ENCODE data around the gene NFILZ. TPM values are rescaled to one million over a fixed set of nuclear protein-coding genes. Genes with fewer than 3 reads are reported as not detected.

The NFILZ gene
- total RNA-seq, 2 experiments from 2014 or later: not detected

DNA sequence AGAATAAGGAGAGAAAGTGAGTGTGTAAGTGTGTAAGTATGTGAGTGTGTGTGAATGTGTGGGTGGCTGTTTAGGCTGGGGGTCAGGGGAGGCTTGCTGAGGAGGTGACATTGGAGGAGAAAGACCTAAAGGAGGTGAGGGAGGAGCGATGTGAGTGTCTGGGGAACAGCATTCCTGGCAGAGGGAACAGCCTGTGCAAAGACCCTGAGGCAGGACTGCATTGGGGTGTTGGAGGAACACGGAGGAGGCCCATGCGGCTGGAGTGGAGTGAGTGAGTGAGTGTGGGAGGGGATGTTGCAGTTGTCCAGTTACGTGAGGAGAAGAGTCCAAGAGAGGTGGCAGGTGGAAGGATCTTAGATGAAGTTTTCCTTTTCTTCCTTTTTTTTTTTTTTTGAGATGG, 31.8 kb downstream of the NFILZ start:
- H3K4me3 Mint-ChIP-seq: no peak overlapping the region
- CTCF ChIA-PET: interaction anchor here (0.7 kb wide), 1 partner anchor 17 kb away, joined by 3 read pairs; no protein-coding TSS in a partner anchor
- POLR2A ChIA-PET: no interaction called here
- no peak overlapping the region for H3K27ac Mint-ChIP-seq
- peaks cover 61% of the 10 kb centered on the region for H3K4me1 Mint-ChIP-seq
- no peak for DNase-seq
- H3K9me3 Mint-ChIP-seq: no peaks in the 10 kb centered on the region
- H3K36me3 Mint-ChIP-seq (ENCODE audit: low read depth): no peaks in the 10 kb centered on the region
- peaks cover 6% of the 10 kb centered on the region for H3K27me3 Mint-ChIP-seq

DNA sequence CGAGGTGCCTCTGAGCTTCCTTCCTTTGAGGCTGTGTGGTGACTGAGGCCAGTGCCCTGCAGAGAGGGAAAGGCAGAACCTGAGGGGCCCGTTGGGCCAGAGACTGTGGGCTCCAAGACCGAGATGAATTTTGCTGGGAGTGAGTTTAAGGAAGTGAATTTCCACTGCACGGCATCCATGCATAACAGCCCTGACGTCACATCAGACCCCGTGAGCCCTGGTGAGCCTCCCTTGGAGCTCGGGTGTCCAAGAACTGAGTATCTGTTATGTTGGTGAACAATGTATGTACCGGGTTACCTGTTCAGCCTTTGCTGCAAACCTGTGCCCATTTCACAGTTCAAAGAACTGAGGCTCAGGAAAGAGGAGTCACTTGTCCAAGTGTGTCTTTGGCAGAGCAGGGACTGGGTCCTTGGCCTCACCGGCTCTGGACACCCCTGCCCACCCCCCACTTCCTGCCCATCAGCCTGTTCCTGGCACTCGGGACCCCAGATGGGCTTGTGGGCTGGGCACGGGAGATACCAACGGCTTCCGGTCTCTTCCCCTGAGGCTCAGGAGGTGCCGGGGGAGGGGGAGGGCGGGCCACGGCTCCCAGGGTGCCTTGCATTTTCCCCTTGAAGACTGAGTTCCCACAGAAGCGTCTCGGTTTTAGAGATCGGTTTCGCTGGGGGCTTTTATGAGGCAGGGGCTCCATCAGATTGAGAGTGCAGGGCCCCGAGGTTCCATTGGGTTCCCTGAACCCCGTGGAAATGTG, 33.7 kb downstream of the NFILZ start:
- peaks cover 5% of the 10 kb centered on the region for H3K36me3 Mint-ChIP-seq (ENCODE audit: low read depth)

GRCh38 chr19:8664671-8665057, 34.2 kb downstream of the NFILZ start:
- peaks cover 6% of the 10 kb centered on the region for H3K9me3 Mint-ChIP-seq
- CTCF ChIA-PET: interaction anchor here (1.2 to 3.0 kb wide), 3 partner anchors 10 to 29 kb away, joined by 3 to 15 read pairs (median 4); no protein-coding TSS in a partner anchor
- peaks cover 1% of the 10 kb centered on the region for H3K27me3 Mint-ChIP-seq
- peaks cover 11% of the 10 kb centered on the region for H3K36me3 Mint-ChIP-seq (ENCODE audit: low read depth)
- H3K4me1 Mint-ChIP-seq: peaks cover 69% of the 10 kb centered on the region
- DNase-seq: no peak
- H3K27ac Mint-ChIP-seq: peak overlapping the region; percentile 77
- POLR2A ChIA-PET: interaction anchor here (2.1 kb wide), 1 partner anchor 10 kb away, joined by 7 read pairs; no protein-coding TSS in a partner anchor
- no peak overlapping the region for H3K4me3 Mint-ChIP-seq

More for the DNA sequence above, 33.7 kb downstream of the NFILZ start:
- peaks cover 1% of the 10 kb centered on the region for H3K27me3 Mint-ChIP-seq
- ChIA-PET CTCF (interaction anchor here (1.2 to 3.0 kb wide), 3 partner anchors 9 to 30 kb away, joined by 3 to 15 read pairs (median 4); no protein-coding TSS in a partner anchor), POLR2A (interaction anchor here (2.1 kb wide), 1 partner anchor 9 kb away, joined by 7 read pairs; no protein-coding TSS in a partner anchor)
- peak; percentile 63 for DNase-seq
- H3K4me1 Mint-ChIP-seq: peaks cover 69% of the 10 kb centered on the region
- H3K9me3 Mint-ChIP-seq: peaks cover 6% of the 10 kb centered on the region
- peak overlapping the region; percentile 77 for H3K27ac Mint-ChIP-seq
- no peak overlapping the region for H3K4me3 Mint-ChIP-seq

DNA sequence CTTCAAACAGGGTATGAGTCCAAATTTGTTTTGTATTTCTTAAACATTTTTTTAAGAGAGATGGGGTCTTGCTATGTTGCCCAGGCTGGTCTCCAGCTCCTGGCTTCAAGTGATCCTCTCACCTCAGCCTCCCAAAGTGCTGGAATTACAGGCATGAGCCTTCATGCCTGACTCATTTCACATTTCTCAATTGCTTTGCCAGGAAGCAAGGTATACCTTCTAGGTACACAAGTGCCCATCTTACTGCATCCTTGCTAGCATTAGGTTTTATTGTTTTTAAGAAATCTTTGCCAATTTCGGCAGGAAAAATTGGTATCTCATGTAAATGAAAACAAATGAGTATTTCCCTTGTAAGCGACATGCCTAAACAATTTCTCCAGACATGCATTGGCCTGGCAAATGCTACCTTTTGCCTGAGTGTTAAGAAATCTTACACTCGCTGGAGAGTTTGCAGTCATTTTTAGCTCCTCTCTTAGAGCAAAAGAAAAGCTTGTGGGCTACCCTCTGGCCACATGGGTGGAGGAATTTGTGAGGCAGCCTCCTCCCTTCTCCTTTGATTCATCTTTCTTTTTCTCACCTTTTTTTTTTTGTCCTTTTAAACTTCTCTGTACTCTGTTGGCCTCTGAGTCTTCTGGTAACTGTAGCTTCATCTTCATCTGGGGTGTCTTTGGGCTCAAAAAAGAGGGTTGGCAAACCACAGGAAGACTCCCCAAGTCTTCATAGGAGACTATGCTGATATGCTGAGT, 35.2 kb downstream of the NFILZ start:
- peak overlapping the region; percentile 77 for H3K27ac Mint-ChIP-seq
- CTCF ChIA-PET: interaction anchor here (0.8 to 3.0 kb wide), 8 partner anchors 10 to 323 kb away, joined by 3 to 15 read pairs (median 4); no protein-coding TSS in a partner anchor
- no peaks in the 10 kb centered on the region for H3K27me3 Mint-ChIP-seq
- POLR2A ChIA-PET: interaction anchor here (0.9 to 2.1 kb wide), 3 partner anchors 11 to 28 kb away, joined by 3 to 7 read pairs (median 4); no protein-coding TSS in a partner anchor
- H3K9me3 Mint-ChIP-seq: peaks cover 6% of the 10 kb centered on the region
- H3K4me1 Mint-ChIP-seq: peaks cover 75% of the 10 kb centered on the region
- peak; percentile 39 for DNase-seq
- no peak overlapping the region for H3K4me3 Mint-ChIP-seq
- H3K36me3 Mint-ChIP-seq (ENCODE audit: low read depth): peaks cover 12% of the 10 kb centered on the region

DNA sequence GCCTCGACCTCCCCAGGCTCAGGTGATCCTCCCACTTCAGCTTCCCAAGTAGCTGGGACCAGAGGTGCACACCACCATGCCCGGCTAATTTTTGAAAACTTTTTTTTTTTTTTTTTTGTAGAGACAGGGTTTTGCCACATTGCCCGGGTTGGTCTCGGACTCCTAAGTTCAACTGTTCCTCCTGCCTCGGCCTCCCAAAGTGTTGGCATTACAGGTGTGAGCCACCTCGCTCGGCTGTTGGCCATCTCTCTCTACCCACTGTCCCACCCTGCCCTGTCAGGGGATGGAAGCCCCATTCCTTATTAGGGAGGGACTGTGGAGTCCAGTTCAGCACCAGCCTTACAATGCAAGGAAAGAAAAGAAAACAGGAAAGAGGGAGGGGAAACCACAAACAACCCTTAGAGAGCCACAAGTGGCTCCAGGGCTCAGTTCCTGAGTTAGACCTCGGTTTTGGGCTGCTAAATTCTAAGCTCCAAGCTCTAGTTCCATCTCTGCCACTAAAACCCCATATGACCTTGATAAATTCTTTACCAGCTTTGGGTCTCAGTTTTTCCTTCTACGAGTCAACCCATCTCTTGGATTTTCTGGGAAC, 36.5 kb downstream of the NFILZ start:
- no peak for DNase-seq
- peaks cover 6% of the 10 kb centered on the region for H3K9me3 Mint-ChIP-seq
- peak overlapping the region; percentile 77 for H3K27ac Mint-ChIP-seq
- H3K36me3 Mint-ChIP-seq (ENCODE audit: low read depth): peaks cover 12% of the 10 kb centered on the region
- H3K4me1 Mint-ChIP-seq: peaks cover 83% of the 10 kb centered on the region
- H3K27me3 Mint-ChIP-seq: no peaks in the 10 kb centered on the region
- POLR2A ChIA-PET: interaction anchor here (0.8 to 1.3 kb wide), 2 partner anchors 10 kb away, joined by 3 to 4 read pairs; no protein-coding TSS in a partner anchor
- no peak overlapping the region for H3K4me3 Mint-ChIP-seq
- CTCF ChIA-PET: interaction anchor here (0.7 to 3.0 kb wide), 5 partner anchors 12 to 34 kb away, joined by 3 to 15 read pairs (median 6); no protein-coding TSS in a partner anchor

DNA sequence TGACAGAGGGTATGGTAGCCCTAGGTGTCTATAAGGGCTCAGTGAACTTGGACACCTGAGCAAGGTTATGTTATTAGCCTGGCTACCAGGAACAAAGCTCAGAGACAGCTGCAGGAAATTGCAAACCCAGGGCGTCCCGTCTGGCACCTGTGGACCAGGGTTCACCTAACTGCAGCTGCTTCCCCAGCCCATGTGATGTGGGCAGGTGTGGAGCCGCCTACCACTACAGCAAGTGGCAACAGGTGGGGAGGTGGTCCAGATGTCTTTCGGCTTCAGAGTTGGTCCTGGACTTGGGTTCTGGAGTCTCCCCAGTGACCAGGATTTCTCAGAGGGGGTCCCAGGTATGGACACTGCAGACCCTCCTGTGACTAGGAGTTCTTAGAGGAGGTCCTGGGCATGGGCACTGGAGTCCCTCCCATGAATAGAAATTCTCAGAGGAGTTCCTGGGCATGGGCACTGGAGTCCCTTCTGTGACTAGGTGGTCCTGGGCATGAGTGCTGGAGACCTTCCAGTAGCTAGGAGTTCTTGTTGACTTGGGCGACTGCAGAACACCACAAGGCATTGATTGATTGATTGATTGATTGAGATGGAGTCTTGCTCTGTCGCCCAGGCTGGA, 43.0 kb downstream of the NFILZ start:
- POLR2A ChIA-PET: no interaction called here
- H3K27me3 Mint-ChIP-seq: peaks cover 18% of the 10 kb centered on the region
- H3K4me1 Mint-ChIP-seq: peaks cover 54% of the 10 kb centered on the region
- H3K27ac Mint-ChIP-seq: no peak overlapping the region
- no peak overlapping the region for H3K4me3 Mint-ChIP-seq
- DNase-seq: no peak
- H3K36me3 Mint-ChIP-seq (ENCODE audit: low read depth): peaks cover 20% of the 10 kb centered on the region
- CTCF ChIA-PET: interaction anchor here (0.6 to 1.0 kb wide), 2 partner anchors 19 to 20 kb away, joined by 3 to 6 read pairs; no protein-coding TSS in a partner anchor
- H3K9me3 Mint-ChIP-seq: peaks cover 14% of the 10 kb centered on the region

DNA sequence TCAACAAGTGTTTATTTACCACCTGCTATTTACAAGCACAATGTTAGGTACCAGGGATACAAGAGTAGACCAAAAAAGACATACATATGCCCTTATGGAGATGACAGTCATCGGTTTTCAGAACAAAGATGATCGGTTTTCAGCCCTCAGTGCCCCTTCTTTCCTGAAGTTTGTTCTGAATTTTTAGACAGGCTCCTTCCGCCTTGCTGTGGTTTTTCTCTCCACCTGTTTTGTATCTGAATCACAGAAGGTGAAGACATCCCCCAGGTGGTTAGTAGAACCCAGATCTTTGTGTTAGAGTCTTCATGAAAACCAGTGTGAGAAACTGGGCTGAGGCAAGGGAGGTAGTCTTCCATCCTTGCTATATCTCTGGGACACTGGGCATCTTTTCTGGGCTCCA, 44.6 kb downstream of the NFILZ start:
- CTCF ChIA-PET: no interaction called here
- H3K27me3 Mint-ChIP-seq: peaks cover 18% of the 10 kb centered on the region

GRCh38 chr19:8678244-8678807, 47.9 kb downstream of the NFILZ start:
- peaks cover 16% of the 10 kb centered on the region for H3K9me3 Mint-ChIP-seq
- H3K4me3 Mint-ChIP-seq: no peak overlapping the region
- ChIA-PET POLR2A (no interaction called here), CTCF (no interaction called here)
- H3K27ac Mint-ChIP-seq: no peak overlapping the region
- H3K36me3 Mint-ChIP-seq (ENCODE audit: low read depth): peaks cover 22% of the 10 kb centered on the region
- peaks cover 20% of the 10 kb centered on the region for H3K27me3 Mint-ChIP-seq
- peaks cover 45% of the 10 kb centered on the region for H3K4me1 Mint-ChIP-seq
- DNase-seq: no peak

More for the DNA sequence above, 44.6 kb downstream of the NFILZ start:
- Mint-ChIP-seq H3K36me3 (ENCODE audit: low read depth) (peaks cover 10% of the 10 kb centered on the region), H3K4me3 (no peak overlapping the region), H3K4me1 (peaks cover 38% of the 10 kb centered on the region), H3K27ac (no peak overlapping the region), H3K9me3 (peaks cover 10% of the 10 kb centered on the region)
- no peak for DNase-seq
- POLR2A ChIA-PET: no interaction called here

Other genes with a start within 250 kb of the NFILZ start
- 10 to 100 TPM; 90.9 to 93.7 TPM for gene RAB11B, start 240.3 kb upstream of the NFILZ start, total RNA-seq
- 10 to 100 TPM; 20.6 to 20.8 TPM for gene MARCHF2, start 217.3 kb upstream of the NFILZ start, total RNA-seq
- 100 to 1,000 TPM; 205 to 211 TPM for gene HNRNPM, start 185.7 kb upstream of the NFILZ start, total RNA-seq
- gene PRAM1, start 128.0 kb upstream of the NFILZ start, total RNA-seq: under 1 TPM; 0.58 to 0.63 TPM
- gene ZNF414, start 116.5 kb upstream of the NFILZ start, total RNA-seq: 10 to 100 TPM; 29.7 to 33.3 TPM
- gene MYO1F, start 53.2 kb upstream of the NFILZ start, total RNA-seq: 100 to 1,000 TPM; 420 TPM
- gene ADAMTS10, start 19.9 kb upstream of the NFILZ start, total RNA-seq: 1 to 10 TPM; 2.6 to 2.8 TPM
- gene ACTL9, start 68.2 kb downstream of the NFILZ start, total RNA-seq: not detected
- not detected for gene OR2Z1, start 91.0 kb downstream of the NFILZ start, total RNA-seq
- gene ZNF558, start 201.7 kb downstream of the NFILZ start, total RNA-seq: 10 to 100 TPM; 25.0 to 26.1 TPM
- gene MBD3L1, start 201.7 kb downstream of the NFILZ start, total RNA-seq: not detected

Data from activated CD4-positive, alpha-beta memory T cell treated with anti-CD3 and anti-CD28 coated beads, Interleukin-2, amount 10 ng/mL, durations not matched to agents 7 days and 5 days (primary cell).